Measurements from ENCODE around the gene PHF12. TPM values are rescaled to one million over a fixed set of nuclear protein-coding genes. Genes with fewer than 3 reads are reported as not detected.

The PHF12 gene
- total RNA-seq, 4 donors from 2014 or later = 27.8 to 44.5 (median 36.7) TPM

- Histone ChIP-seq H3K27me3 (no peaks in the 10 kb centered on the region), H3K27ac (replicated peaks in 1 of 4) (no peak overlapping the region), H3K9me3 (no peaks in the 10 kb centered on the region), H3K4me1 (no peaks in the 10 kb centered on the region), H3K4me3 (no peak overlapping the region), H3K36me3 (peaks cover 0 to 16% (median 5%) of the 10 kb centered on the region in 4 donors)
- DNase-seq (ENCODE audit: extremely low spot score) = no peak
- intact Hi-C loops (cut with DNase I) = no loop called here
- TF ChIP-seq POLR2A (IDR thresholded peaks at IDR 0.05; ENCODE audit: low read depth) (no peak), POLR2AphosphoS5 (IDR thresholded peaks at IDR 0.05) (no peak), CTCF (IDR thresholded peaks at IDR 0.05) (no peak), EP300 (IDR thresholded peaks at IDR 0.05) (no peak)
- WGBS = 93% methylated on average over 13 of the region's 13 CpGs
These were observed 85.2 kb downstream of the PHF12 start for GRCh38 chr17:28865946-28866752.

- Histone ChIP-seq H3K27me3 (no peaks in the 10 kb centered on the region), H3K27ac (replicated peaks in 1 of 4) (no peak overlapping the region), H3K9me3 (no peaks in the 10 kb centered on the region), H3K4me3 (no peak overlapping the region), H3K36me3 (peaks cover 5 to 26% (median 14%) of the 10 kb centered on the region in 4 donors), H3K4me1 (no peaks in the 10 kb centered on the region)
- TF ChIP-seq POLR2AphosphoS5 (IDR thresholded peaks at IDR 0.05) = no peak
- no peak for TF ChIP-seq POLR2A (IDR thresholded peaks at IDR 0.05; ENCODE audit: low read depth)
- no peak for TF ChIP-seq EP300 (IDR thresholded peaks at IDR 0.05)
- no peak for TF ChIP-seq CTCF (IDR thresholded peaks at IDR 0.05)
- no peak for DNase-seq (ENCODE audit: extremely low spot score)
- 82% methylated on average over 11 of the region's 11 CpGs for WGBS
- intact Hi-C loops (cut with DNase I) = no loop called here
These were observed 86.1 kb downstream of the PHF12 start for GRCh38 chr17:28864991-28865849.

- Histone ChIP-seq H3K4me3 (no peak overlapping the region), H3K27me3 (no peaks in the 10 kb centered on the region), H3K27ac (replicated peaks in 1 of 4) (no peak overlapping the region), H3K9me3 (no peaks in the 10 kb centered on the region), H3K4me1 (no peaks in the 10 kb centered on the region), H3K36me3 (peaks cover 18 to 38% (median 27%) of the 10 kb centered on the region in 4 donors)
- 93% methylated on average over 1 of the region's 1 CpG for WGBS
- intact Hi-C loops (cut with DNase I) = no loop called here
- TF ChIP-seq POLR2A (IDR thresholded peaks at IDR 0.05; ENCODE audit: low read depth) (no peak), POLR2AphosphoS5 (IDR thresholded peaks at IDR 0.05) (no peak), EP300 (IDR thresholded peaks at IDR 0.05) (no peak), CTCF (IDR thresholded peaks at IDR 0.05) (no peak)
- DNase-seq (ENCODE audit: extremely low spot score) = no peak
These were observed 87.4 kb downstream of the PHF12 start for GRCh38 chr17:28863953-28864352.

- intact Hi-C loops (cut with DNase I) = no loop called here
- DNase-seq (ENCODE audit: extremely low spot score) = no peak
These were observed 88.8 kb downstream of the PHF12 start for GRCh38 chr17:28862561-28862960.

More at GRCh38 chr17:28862561-28862960, 88.8 kb downstream of the PHF12 start:
- Histone ChIP-seq H3K27ac (replicated peaks in 1 of 4) (no peak overlapping the region), H3K9me3 (no peaks in the 10 kb centered on the region), H3K4me1 (no peaks in the 10 kb centered on the region), H3K36me3 (peaks cover 20 to 52% (median 41%) of the 10 kb centered on the region in 4 donors), H3K4me3 (no peak overlapping the region), H3K27me3 (no peaks in the 10 kb centered on the region)
- 100% methylated on average over 1 of the region's 3 CpGs for WGBS
- TF ChIP-seq POLR2A (IDR thresholded peaks at IDR 0.05; ENCODE audit: low read depth) (no peak), EP300 (IDR thresholded peaks at IDR 0.05) (no peak), POLR2AphosphoS5 (IDR thresholded peaks at IDR 0.05) (no peak), CTCF (IDR thresholded peaks at IDR 0.05) (no peak)
